HG03571 (cell line): ENCODE measurements around the gene SNX4.

Experiments used
- ATAC-seq: cut with Tn5 transposase; IDR thresholded peaks from one replicate; pipeline ENCODE4 v1.9.1; 2021; ENCODE audit not compliant: unreplicated experiment

Gene SNX4

GRCh38 chr3:125462722-125463299, 57.2 kb downstream of the SNX4 start:
- ATAC-seq, result no peak

- no peak for ATAC-seq
Observed at GRCh38 chr3:125461896-125462295, 58.1 kb downstream of the SNX4 start.

DNA sequence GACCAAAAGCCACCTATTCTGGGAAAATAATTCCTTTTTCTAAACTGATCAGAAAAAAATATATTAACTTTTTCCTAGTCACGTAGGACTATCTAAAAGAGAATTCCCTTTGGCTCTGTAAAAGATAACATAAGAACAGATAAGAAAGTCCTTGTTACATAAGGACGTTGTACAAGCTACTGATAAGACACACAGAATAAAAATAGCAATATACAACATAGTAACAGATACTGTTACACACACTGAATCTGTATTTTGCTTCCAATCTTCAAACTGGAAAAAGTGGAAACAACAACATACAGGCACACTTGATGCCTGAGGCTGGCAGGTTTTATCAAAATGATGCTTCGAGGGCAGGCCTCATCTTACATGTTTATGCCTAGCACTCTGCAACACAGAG, 59.8 kb downstream of the SNX4 start:
- no peak for ATAC-seq

DNA sequence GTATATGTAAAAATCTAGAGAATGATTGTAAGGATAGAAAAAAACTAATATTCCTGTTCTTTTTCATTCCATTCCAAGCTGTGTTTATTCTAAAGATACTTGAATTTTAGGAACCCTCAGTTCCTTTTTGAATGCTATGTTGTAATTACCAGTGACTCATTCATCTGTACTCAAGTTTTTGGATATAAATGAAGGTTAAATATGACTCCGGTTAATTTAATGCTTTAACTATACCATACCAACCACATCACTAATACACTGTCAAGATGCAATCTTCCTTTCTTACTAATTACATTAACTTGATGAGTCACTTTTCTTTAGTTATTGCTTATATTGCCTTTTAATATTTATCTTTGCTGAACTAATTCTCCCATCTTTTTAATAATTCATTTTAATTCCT, 76.1 kb downstream of the SNX4 start:
- ATAC-seq, result no peak

- ATAC-seq, result no peak
Observed at GRCh38 chr3:125442506-125442905, 77.5 kb downstream of the SNX4 start.

- ATAC-seq, result no peak
Observed at GRCh38 chr3:125440970-125441369, 79.0 kb downstream of the SNX4 start.

GRCh38 chr3:125440559-125440955, 79.4 kb downstream of the SNX4 start:
- no peak for ATAC-seq

DNA sequence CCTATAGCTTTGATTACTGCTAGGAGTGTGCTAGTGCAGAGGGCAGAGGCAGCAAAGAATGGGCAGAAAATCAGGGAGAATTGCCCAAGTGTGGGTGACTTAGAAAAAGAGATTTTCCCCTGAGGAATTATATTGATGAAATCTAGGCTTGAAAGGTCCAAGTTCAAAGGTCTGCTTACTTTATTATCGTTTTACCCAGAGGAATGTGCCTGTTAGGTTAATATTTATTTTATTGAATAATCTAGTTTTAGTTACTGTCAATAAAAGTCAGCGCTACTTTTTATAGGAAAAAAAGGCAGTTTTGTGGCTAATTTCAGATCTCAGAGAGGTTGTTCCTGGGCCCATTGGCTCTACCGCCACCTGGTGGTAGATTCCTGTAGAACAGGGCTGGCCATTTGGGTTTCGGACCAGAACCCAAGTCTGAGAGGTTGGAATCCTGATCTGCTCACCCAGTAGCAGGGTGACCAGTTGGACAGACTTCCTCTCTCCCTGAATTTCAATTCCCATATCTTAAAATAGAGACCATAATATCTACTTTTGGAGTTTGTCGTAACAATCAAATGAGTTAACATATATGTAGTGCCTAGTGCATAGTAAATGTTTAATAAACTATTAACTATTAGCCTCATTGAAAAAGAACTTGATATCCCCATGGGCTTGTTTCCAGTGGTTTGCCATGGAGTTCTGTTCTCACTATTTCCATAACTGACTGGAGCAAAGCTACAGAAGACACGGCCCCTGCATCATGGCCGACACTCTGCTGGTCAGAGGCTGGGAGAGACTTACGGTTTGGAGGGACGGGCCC, 82.2 kb downstream of the SNX4 start:
- ATAC-seq, result no peak

GRCh38 chr3:125436921-125437320, 83.1 kb downstream of the SNX4 start:
- no peak for ATAC-seq

DNA sequence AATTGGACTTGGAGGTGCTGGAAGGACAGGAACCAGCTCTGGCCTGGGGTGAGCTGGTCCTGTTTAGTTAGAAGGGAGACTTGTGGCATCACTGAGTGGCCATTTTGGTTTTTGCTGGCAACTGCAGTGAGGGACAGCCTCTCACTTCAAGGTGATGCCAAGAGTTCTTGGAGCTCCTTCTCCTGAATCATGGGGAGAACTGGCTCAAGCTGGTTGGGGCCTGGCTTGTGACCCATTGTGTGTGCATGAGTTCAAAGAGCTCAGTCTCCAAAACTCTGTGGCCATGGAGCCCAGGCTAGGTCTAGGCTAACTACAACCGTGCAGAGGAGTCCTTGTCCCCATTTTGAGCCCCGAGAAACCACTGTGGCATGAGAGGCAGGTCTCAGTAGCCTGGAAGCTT, 84.8 kb downstream of the SNX4 start:
- ATAC-seq, result no peak

- ATAC-seq, result no peak
Observed at GRCh38 chr3:125434582-125435011, 85.4 kb downstream of the SNX4 start.

DNA sequence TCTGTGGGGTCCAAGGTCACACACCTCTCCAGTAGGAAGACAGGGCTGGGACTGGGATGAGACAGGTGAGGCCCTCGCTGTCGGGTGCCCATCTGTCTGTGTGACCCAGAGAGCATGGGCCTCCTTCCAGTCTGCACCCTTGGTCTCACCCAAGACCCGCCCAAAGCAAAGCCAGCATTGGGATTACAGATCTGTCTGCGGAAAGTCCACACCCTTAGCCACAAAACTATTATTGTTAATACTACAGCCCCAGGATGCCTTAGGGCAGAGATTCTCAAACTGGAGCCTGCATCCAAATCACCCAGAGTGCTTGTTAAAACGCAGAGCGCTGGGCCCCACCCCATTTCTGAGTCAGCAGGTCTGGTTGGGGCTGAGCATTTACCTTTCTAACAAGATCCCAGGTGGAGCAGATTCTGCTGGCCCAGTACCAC, 86.4 kb downstream of the SNX4 start:
- no peak for ATAC-seq

- ATAC-seq, result no peak
Observed at GRCh38 chr3:125433091-125433534, 86.9 kb downstream of the SNX4 start.

DNA sequence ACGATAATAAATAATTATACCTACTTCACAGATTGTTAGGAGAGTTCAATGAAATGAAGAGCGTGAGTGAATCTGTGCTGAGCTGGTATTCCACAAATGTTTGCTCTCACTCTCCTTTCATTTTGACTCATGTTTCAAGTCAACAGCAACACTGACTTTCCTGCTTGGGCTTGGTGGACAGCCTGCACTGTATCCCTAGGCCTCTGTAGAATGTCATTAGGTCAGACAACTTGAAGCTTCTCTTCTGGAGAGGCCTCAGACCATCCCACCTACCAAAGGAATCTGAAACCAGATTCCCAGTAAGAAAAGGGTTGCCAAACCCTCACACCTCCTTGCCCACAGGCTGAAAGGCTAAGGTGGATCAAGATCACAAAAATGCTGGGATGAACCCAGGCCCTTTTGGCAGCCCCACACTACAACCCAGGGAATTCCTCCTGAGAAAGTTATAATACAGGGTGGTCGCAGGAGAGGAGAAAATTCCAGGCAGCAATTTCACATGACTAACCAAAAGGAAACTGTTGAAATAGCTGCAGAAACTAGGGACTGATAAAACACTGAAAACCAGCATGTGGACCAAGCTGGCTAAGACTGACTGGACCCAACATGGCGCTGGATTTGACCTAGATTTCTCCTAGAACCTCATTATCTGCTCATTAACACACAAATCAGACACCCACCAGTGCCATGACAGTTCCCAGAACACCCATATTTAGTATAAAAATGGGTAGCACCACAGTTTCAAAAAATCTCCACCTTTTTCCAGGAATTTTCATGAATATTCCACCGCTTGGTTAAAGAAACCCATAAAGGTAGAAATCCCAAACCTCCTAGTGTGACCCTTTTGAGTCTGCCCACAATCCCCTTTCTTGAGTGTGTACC, 87.9 kb downstream of the SNX4 start:
- ATAC-seq, result no peak

DNA sequence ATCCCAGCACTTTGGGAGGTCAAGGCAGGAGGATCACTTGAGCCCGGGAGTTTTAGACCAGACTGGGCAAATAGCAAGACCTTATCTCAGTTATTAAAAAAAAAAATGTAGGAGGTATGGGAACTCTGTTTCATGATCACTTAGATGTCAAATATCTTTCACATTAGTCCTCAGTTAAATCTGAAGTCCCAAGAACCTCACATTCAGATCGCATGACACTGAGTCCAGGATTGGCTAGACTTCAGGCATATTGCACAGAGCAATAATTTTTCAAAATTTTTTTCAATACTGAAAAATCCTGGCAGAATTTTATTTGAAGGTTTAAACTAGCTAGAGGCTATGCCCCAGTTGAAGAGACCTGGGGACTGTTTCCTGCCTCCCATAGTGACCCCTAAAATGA, 88.6 kb downstream of the SNX4 start:
- ATAC-seq, result no peak

DNA sequence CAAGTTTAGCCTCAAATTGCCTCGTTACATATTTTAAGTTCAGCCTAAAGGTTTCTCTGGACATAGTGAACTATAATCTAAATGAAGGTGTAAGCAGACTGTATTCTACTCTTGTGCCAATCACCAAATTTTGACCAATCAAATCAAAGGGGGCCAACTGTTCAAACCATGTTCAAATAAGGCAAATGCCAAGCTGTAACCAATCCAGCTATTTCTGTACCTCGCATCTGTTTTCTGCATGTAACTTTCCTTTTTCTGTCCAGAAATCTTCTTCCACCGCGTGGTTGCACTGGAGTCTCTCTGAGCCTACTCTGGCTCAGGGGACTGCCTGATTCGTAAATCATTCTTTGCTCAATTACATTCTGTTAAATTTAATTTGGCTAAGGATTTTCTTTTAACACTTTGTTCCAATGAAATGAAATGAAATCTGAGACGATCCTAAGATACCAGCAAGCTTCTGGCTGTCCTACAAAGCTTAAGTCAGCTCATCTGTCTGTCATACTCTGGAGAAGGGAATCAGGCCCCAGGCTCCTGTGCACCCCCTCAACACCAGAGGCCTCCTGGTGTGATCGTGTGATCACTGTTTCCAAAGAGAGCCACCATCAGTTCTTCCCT, 91.7 kb downstream of the SNX4 start:
- ATAC-seq, result no peak

DNA sequence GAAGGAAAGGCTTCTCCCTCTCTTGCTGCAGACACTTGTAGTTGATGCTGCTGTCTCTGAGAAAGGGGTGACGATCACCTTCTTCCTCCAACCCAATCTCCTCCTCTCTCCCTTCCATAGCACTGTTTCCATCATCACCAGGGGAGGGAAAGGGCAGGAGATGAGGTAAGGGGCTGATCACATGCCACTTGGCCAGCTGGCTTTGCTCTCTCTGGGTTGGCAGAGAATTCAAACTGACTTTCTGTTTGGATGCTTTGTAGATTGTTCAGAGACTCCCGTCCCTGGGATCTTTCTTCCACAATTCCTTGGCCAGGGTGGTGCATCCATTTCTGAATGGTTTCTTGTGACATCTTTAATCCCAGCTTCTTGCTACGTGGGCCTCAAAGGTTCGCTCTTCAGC, 101.7 kb downstream of the SNX4 start:
- ATAC-seq, result no peak

- ATAC-seq, result no peak
Observed at GRCh38 chr3:125416235-125416634, 103.8 kb downstream of the SNX4 start.

DNA sequence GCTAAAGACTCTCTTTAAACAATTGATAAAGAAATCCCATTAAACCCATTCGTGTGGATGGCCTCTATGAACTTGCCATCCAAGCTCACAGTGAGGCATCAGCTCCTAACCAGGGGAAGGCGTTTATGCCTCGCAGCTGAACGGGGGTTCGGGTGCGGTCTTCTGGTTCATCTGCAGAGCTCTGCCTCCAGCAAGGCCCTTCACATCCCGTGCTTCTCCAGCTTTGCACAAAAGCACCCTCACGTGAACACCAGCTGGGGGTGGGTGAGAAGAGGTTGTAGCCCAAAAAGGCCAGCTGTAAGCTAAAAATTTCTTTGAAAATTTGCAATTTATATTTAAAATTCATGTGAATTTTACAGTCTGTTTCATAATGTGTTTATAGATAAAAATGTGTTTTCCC, 105.3 kb downstream of the SNX4 start:
- ATAC-seq, result no peak

DNA sequence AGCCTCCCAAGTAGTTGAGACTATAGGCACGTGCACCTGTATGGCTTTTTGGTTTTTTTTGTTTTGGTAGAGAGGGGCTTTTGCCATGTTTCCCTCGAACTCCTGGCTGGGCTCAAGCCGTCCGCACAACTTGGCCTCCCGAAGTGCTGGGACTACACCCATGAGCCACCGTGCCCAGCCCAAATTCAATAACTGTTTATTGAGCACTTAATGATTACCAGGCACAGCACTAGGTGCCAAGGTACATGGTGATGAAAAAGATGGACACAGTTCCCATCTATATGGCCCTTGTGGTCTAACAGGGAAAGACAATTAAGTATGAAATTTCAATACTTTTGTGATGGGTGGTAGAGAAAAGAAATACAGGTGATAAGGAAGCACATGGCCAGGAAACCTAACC, 109.1 kb downstream of the SNX4 start:
- no peak for ATAC-seq

DNA sequence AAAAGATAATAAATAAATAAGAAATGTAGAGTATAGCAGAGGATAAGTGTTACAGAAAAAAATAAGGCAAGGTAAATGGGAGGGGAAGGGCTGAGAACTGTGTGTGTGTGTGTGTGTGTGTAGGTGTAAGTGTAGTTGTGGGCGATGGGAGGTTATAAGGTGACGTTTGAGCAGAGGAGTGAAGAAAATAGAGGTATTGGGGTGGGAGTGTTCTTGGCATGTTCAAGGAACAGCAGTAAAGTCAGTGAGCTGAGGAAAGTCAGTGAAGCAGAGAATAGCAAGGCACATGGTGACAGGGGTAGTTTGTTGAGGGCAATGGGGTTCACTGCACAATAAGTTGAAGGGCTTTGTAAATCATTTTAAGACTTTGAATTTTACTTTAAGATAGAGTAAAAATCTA, 113.9 kb downstream of the SNX4 start:
- ATAC-seq, result no peak
